MCF 10A (cell line): Measurements from ENCODE around the gene STX19. TPM values are rescaled to one million over a fixed set of nuclear protein-coding genes. Genes with fewer than 3 reads are reported as not detected.

Source experiments
- BruUV-seq: library from RNA; stranded (reverse); fragments of 400-500 nt; replicated peaks from 2 replicates; lab custom pipeline; 2021; lab: Mats Ljungman, UMichigan
- CTCF ChIA-PET: fragments of 300-600 bp; sonication (Branson Sonifier 250); formaldehyde crosslinking; extraction: SDS; loops from one replicate; lab custom pipeline; 2021; ENCODE audit warnings: antibody characterized with exemption, inconsistent platforms; lab: Yijun Ruan, JAX
- POLR2A ChIA-PET: fragments of 300-600, 350-650 bp; sonication (Branson Sonifier 250); formaldehyde crosslinking; extraction: SDS; loops from one replicate; lab custom pipeline; 2020; ENCODE audit warnings: antibody characterized with exemption, inconsistent platforms; lab: Yijun Ruan, JAX
- DNase-seq: peaks from one replicate; pipeline ENCODE4 v3.0.0-alpha.2; 2018; ENCODE audit not compliant: unreplicated experiment
- H3K27ac Mint-ChIP-seq: one replicate; pipeline ENCODE4 v1.8.0; 2022; ENCODE audit warnings: mild to moderate bottlenecking, low read depth, mixed read lengths; ENCODE audit not compliant: unreplicated experiment
- H3K27me3 Mint-ChIP-seq: one replicate; pipeline ENCODE4 v1.8.0; 2022; ENCODE audit warnings: mixed read lengths; ENCODE audit not compliant: insufficient read depth, unreplicated experiment
- H3K36me3 Mint-ChIP-seq: one replicate; pipeline ENCODE4 v1.8.0; 2022; ENCODE audit warnings: mild to moderate bottlenecking, moderate library complexity, mixed read lengths; ENCODE audit not compliant: insufficient read depth, unreplicated experiment
- H3K4me1 Mint-ChIP-seq: one replicate; pipeline ENCODE4 v1.8.0; 2022; ENCODE audit warnings: mixed read lengths; ENCODE audit not compliant: insufficient read depth, unreplicated experiment
- H3K4me3 Mint-ChIP-seq: one replicate; pipeline ENCODE4 v1.8.0; 2022; ENCODE audit warnings: mild to moderate bottlenecking, moderate library complexity, mixed read lengths; ENCODE audit not compliant: unreplicated experiment
- H3K9me3 Mint-ChIP-seq: one replicate; pipeline ENCODE4 v1.8.0; 2022; ENCODE audit warnings: mixed read lengths; ENCODE audit not compliant: unreplicated experiment
- intact Hi-C: fragments of 100-400 bp; cut with micrococcal nuclease; formaldehyde crosslinking; loops from 2 replicates; pipeline ENCODE4 v1.14.1; 2022
- total RNA-seq: library from RNA; stranded (reverse); gene quantifications from 2 replicates; pipeline ENCODE4 v1.2.3, GENCODE V29; 2022
- TF ChIP-seq, protein P1 (sequence below): fragments of 200-600 bp; IDR thresholded peaks from one replicate; pipeline ENCODE4 v1.8.0; 2022; ENCODE audit warnings: antibody characterized with exemption, mild to moderate bottlenecking; ENCODE audit not compliant: unreplicated experiment

Gene STX19
- total RNA-seq, 1 experiment from 2014 or later = not detected

DNA sequence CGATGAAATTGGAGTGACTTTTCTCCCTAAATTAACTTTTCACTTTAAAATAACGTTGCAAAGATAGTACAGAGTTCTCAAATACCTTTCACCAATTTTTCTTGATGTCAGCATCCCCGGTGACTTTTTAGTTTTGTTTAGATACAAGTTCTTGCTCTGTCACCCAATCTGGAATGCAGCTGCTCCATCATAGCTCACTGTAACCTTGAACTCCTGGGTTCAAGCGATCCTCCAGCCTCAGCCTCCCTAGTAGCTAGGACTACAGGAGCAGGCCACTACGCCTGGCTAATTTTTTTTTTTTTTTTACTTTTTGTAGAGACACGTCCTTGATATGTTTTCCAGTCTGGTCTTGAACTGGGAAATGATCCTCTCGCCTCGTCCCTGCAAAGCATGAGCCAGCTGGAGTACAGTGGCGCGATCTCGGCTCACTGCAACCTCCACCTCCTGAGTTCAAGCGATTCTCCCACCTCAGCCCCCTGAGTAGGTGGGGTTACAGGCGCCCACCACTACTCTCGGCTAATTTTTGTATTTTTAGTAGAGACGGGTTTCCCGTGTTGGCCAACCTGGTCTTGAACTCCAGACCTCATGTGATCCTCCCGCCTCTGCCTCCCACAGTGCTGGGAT lies 35.2 kb upstream of the STX19 start:
- no TSS peak for BruUV-seq
- Mint-ChIP-seq H3K27ac (peak overlapping the region; percentile 99), H3K27me3 (no peaks in the 10 kb centered on the region), H3K4me3 (peak overlapping the region; percentile 92), H3K4me1 (peaks cover 14% of the 10 kb centered on the region), H3K9me3 (peaks cover 10% of the 10 kb centered on the region), H3K36me3 (peaks cover 20% of the 10 kb centered on the region)
- DNase-seq = peak; percentile 25
- POLR2A ChIA-PET = interaction anchor here (0.5 to 3.0 kb wide), 18 partner anchors 8 to 153 kb away, joined by 3 to 16 read pairs (median 6); partner anchors contain the start of genes ARL13B, PROS1 and STX19
- TF ChIP-seq, protein P1, sequence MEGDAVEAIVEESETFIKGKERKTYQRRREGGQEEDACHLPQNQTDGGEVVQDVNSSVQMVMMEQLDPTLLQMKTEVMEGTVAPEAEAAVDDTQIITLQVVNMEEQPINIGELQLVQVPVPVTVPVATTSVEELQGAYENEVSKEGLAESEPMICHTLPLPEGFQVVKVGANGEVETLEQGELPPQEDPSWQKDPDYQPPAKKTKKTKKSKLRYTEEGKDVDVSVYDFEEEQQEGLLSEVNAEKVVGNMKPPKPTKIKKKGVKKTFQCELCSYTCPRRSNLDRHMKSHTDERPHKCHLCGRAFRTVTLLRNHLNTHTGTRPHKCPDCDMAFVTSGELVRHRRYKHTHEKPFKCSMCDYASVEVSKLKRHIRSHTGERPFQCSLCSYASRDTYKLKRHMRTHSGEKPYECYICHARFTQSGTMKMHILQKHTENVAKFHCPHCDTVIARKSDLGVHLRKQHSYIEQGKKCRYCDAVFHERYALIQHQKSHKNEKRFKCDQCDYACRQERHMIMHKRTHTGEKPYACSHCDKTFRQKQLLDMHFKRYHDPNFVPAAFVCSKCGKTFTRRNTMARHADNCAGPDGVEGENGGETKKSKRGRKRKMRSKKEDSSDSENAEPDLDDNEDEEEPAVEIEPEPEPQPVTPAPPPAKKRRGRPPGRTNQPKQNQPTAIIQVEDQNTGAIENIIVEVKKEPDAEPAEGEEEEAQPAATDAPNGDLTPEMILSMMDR = no peak
- intact Hi-C loops = loop anchor here (10.0 kb wide), 2 partner anchors 189 to 219 kb away; no protein-coding TSS in a partner anchor
- CTCF ChIA-PET = interaction anchor here (0.5 to 1.3 kb wide), 3 partner anchors 41 to 63 kb away, joined by 3 to 5 read pairs (median 4); no protein-coding TSS in a partner anchor

DNA sequence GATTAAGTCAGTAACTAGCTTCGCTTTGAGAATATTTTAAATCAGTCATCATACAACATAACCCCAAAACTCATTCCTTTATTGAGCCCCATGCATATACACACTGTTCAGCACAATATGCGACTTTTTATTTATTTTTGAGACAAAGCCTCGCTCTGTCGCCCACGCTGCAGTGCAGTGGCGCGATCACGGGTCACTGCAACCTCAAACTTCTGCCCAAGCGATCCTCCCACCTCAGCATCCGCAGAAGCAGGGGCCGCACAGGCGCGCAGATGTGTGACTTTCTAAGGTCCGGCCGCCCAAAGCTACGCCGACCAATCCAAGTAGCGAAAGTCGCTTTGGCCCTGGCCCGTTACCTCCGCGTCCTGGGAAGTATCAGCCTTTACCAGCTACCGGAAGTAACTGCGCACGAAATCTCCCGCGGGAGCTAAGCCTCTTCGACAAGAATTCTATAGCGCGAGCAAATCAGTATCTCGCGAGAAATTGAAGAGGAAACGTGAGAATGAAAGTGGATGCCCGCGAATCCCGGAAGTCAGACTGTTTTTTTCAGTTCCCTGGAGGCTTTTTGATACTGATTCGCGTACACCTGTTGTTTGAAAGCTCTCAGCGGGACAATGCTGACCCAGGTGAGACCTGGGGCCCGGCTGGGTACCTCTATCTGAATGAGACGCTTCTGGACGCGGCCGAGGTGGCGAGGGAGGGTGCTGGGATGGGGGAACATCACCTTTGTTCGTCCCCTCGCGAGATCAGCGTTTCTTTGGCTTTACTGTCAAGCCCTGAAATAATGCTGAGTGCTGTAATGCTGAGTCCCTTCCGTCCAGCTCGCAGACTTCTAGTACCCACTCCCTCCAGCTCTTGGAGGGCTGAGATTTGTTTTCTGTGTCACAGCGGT lies 34.4 kb upstream of the STX19 start, which contains the start of the genes DHFR2 and NSUN3:
Gene DHFR2 (minus strand): TSS at position 404 of the 892 bp plus-strand sequence. CDS start 1,405 bp downstream, outside the sequence.
Gene NSUN3 (plus strand): TSS at position 549 of the 892 bp plus-strand sequence. CDS start 66 bp downstream, at position 615.
- Mint-ChIP-seq H3K36me3 (peaks cover 17% of the 10 kb centered on the region), H3K4me3 (peak within 1 kb of the TSS; percentile 92), H3K27me3 (no peaks in the 10 kb centered on the region), H3K27ac (peak within 1 kb of the TSS; percentile 99), H3K4me1 (peaks cover 14% of the 10 kb centered on the region), H3K9me3 (peaks cover 10% of the 10 kb centered on the region)
- TF ChIP-seq, protein P1 = no peak
- ChIA-PET CTCF (interaction anchor here (0.5 to 1.4 kb wide), 5 partner anchors 13 to 63 kb away, joined by 3 to 5 read pairs (median 4); no protein-coding TSS in a partner anchor), POLR2A (interaction anchor here (0.5 to 3.0 kb wide), 27 partner anchors 9 to 439 kb away, joined by 3 to 16 read pairs (median 4); partner anchors contain the start of genes ARL13B, PROS1 and STX19)
- TSS peak; percentile 77 for BruUV-seq
- intact Hi-C loops = loop anchor here (10.0 kb wide), 2 partner anchors 188 to 218 kb away; no protein-coding TSS in a partner anchor
- DNase-seq = peak; percentile 98

DNA sequence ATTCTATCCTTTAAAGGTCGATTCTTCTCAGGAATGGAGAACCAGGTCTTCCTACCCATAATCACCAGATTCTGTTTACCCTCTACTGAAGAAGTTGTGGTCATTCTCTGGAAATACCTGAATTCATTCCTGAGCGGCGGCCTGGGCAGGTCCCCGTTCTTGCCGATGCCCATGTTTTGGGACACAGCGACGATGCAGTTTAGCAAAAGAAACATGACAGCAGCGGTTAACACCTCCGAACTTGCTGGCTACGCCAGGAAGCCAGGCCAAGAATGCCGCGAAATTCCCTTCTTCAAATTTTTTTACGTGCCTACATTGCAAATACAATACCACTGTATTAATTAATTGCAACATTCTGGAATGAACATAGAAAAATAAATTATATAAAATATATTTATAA lies 32.9 kb upstream of the STX19 start:
- no peak for DNase-seq
- no peak overlapping the region for H3K4me3 Mint-ChIP-seq
- ChIA-PET POLR2A (interaction anchor here (0.5 to 3.0 kb wide), 4 partner anchors 48 to 82 kb away, joined by 3 to 16 read pairs (median 12); no protein-coding TSS in a partner anchor), CTCF (interaction anchor here (0.7 to 1.2 kb wide), 2 partner anchors 11 to 707 kb away, joined by 3 read pairs; no protein-coding TSS in a partner anchor)
- peaks cover 14% of the 10 kb centered on the region for H3K4me1 Mint-ChIP-seq
- BruUV-seq = no TSS peak
- H3K9me3 Mint-ChIP-seq = no peaks in the 10 kb centered on the region
- peaks cover 16% of the 10 kb centered on the region for H3K36me3 Mint-ChIP-seq
- H3K27me3 Mint-ChIP-seq = no peaks in the 10 kb centered on the region
- TF ChIP-seq, protein P1 = no peak
- intact Hi-C loops = loop anchor here (10.0 kb wide), 2 partner anchors 186 to 216 kb away; no protein-coding TSS in a partner anchor
- no peak overlapping the region for H3K27ac Mint-ChIP-seq
